H54 (cell line): ENCODE measurements around the gene MGAT4A.

Experiments
- DNase-seq: peaks from one replicate; pipeline ENCODE4 v3.0.0; 2011; ENCODE audit warnings: low spot score, mixed read lengths; ENCODE audit not compliant: insufficient read length
- FAIRE-seq: peaks from 3 replicates; lab custom pipeline; 2011; peaks lifted over from hg19 to GRCh38; lab: Jason Lieb, UNC
- POLR2A ChIP-seq: IDR thresholded peaks from 2 replicates; pipeline ENCODE4 v1.6.1; 2011; ENCODE audit warnings: low read depth, mild to moderate bottlenecking, low read length

The MGAT4A gene

GRCh38 chr2:98749066-98749450 lies 18.1 kb upstream of the MGAT4A start:
- FAIRE-seq (no peak), DNase-seq (no peak)
- no peak for TF ChIP-seq POLR2A

DNA sequence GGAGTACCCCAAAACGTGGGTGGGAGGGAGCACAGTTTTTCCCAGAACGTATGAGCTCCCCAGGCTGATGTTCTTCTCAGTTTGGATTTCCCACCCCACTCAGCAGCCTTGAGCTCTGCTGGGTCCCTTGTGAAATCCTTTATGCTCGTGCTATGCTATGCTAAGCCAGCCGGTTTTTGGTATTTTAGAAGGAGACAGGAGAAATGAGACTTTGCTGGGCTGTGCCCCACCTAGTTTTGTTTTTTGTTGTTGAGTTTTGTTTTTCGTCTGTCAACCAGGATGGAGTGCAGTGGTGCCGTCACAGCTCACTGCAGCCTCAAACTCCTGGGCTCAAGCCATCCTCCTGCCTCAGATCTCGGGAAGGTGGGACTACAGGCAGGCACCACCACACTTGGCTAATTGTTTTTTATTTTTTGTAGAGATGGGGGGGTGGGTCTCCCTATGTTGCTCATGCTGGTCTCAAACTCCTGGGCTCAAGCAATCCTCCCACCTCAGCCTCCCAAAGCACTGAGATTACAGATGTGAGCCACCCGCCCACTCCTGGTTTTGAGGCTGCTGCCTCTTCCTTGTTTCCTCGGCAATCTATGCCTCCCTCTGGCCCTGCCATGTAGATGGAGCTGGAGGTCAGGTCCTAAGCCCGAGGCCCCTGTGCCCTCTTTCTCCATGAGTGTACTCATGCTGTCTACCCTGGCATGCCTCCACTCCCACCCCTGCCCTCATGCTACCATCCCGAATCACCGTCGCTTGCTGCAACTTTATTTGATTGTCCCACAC lies 17.5 kb upstream of the MGAT4A start:
- DNase-seq (no peak), FAIRE-seq (no peak)
- no peak for TF ChIP-seq POLR2A

DNA sequence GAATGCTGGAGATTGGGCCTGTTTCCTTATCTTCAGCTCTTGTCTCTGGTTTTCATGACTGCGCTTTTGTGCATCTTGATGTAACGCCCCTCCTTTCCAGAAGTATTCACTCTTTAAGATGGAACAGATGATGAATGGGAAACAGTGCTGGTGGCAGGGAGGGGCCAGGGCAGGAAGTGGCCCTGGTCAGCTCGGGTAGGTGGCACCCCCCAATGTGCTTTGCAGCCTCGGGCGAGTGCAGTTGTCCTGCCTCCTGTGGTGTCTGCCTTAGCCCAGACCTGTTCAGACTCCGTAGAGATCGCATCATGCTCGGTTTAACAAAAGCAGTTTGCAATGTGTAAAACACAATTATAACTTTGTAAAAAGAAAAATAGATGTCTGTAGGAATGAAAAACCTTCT lies 17.0 kb upstream of the MGAT4A start:
- DNase-seq (no peak), FAIRE-seq (no peak)
- no peak for TF ChIP-seq POLR2A

DNA sequence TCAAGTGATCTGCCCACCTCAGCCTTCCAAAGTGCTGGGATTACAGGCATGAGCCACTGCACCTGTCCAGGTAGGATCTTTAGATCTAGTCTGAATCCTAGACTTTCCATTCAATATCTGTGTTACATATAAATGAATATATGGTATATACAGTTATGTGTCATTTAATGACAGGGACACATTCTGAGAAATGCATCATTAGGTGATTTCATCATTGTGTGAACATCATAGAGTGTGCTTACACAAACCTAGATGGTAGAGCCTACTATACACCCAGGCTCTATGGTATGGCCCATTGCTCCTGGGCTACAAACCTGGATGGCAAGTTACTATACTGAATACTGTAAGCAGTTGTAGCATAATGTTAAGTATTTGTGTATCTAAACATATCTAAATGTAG lies 15.5 kb upstream of the MGAT4A start:
- DNase-seq (no peak), FAIRE-seq (no peak)
- TF ChIP-seq POLR2A, result no peak

DNA sequence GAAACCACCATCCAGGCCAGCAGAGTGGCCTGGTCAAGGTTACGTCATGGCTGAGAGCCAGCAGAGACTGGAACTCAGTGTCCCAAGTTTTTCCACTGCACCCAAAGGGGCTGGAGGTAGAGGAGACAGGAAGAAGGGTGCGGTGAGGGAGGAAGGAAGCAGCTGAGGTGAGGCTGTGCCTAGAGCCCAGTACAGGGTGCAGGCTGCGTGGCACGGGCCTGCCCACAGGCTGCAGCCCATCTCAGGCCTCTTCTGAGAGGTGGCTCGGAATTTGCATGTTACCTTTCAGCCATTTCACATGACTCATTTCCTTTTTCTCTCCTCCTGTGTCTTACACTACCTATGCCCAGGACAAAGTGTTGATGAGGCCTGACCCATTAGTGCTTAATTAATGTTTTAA lies 13.7 kb upstream of the MGAT4A start:
- FAIRE-seq, result no peak
- DNase-seq, result no peak
- TF ChIP-seq POLR2A, result no peak

GRCh38 chr2:98743835-98744234 lies 12.9 kb upstream of the MGAT4A start:
- FAIRE-seq (no peak), DNase-seq (no peak)
- no peak for TF ChIP-seq POLR2A

DNA sequence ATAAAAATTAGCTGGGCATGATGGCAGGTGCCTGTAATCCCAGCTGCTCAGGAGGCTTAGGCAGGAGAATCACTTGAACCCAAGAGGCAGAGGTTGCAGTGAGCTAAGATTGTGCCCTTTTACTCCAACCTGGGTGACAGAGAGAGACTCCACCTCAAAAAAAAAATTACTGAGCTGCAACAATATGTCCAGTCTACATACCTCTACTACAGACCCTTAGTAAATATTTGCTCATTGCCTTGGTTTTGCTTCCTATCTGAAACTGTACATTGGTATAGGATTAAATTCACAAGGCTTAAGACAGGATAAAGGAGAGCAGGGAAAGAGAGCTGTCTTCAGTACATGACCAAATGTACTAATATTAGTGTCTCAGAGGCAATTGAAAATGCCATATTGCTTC lies 8.1 kb upstream of the MGAT4A start:
- no peak for FAIRE-seq
- no peak for TF ChIP-seq POLR2A
- DNase-seq, result no peak

- DNase-seq (no peak), FAIRE-seq (no peak)
- no peak for TF ChIP-seq POLR2A
Measured at GRCh38 chr2:98738304-98738703, 7.4 kb upstream of the MGAT4A start.

GRCh38 chr2:98737848-98738247 lies 6.9 kb upstream of the MGAT4A start:
- DNase-seq, result no peak
- no peak for TF ChIP-seq POLR2A
- no peak for FAIRE-seq

DNA sequence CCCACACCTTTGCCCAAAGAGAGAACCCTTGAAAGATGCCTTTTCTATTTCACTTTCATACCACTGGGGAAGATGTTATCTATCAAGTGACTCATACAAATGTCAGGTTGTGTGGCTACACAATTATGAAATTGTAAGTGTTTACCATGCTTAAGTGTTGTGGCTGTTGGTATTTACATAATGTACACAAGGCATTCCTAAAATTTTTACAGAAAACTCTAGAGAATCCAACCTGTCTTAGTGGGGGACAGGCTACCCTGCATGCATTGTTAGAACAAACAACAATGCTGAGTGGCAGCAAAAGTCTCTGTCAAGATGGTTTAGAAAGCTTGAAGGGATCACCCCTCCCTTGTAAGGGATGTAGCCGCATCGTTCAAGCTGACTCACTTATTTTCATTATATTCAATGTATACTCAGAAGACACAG lies 5.5 kb upstream of the MGAT4A start:
- no peak for FAIRE-seq
- TF ChIP-seq POLR2A, result no peak
- no peak for DNase-seq

- no peak for DNase-seq
- TF ChIP-seq POLR2A, result no peak
- FAIRE-seq, result no peak
Measured at GRCh38 chr2:98734823-98735260, 3.9 kb upstream of the MGAT4A start.

GRCh38 chr2:98734162-98734561 lies 3.2 kb upstream of the MGAT4A start:
- DNase-seq, result no peak
- FAIRE-seq, result no peak
- no peak for TF ChIP-seq POLR2A

DNA sequence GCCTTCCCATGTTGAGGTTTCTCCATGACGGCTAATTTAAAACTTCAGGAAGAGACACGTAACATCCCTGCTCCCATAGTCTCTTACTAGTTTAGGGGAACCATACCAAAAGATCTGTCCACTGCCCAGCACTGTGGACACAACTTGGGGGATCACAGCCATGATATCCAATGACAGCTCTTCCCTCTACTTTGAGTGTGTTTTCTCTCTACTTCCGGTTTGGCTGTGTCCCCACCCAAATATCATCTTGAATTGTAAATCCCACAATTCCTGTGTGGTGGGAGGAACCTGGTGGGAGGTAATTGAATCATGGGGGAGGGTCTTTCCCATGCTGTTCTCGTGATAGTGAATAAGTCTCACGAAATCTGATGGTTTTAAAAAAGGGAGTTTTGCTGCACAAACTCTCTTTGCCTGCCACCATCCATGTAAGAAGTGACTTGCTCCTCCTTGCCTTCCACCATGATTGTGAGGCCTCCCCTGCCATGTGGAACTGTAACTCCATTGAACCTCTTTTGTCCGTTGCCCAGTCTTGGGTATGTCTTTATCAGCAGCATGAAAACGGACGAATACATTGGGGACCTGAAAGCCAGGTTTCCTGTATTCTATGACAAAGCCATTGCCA lies 1.6 kb upstream of the MGAT4A start:
- DNase-seq (no peak), FAIRE-seq (no peak)
- TF ChIP-seq POLR2A, result no peak

GRCh38 chr2:98731894-98732349 lies 990 bp upstream of the MGAT4A start:
- DNase-seq (no peak), FAIRE-seq (no peak)
- TF ChIP-seq POLR2A, result no peak

- DNase-seq (peak; percentile 73), FAIRE-seq (no peak)
- TF ChIP-seq POLR2A, result no peak
Measured at GRCh38 chr2:98730707-98731040, 258 bp downstream of the MGAT4A start.
